GM12878 (cell line): ENCODE results near the gene MBOAT2. TPM values are rescaled to one million over a fixed set of nuclear protein-coding genes. Genes with fewer than 3 reads are reported as not detected.

Source experiments
- ATAC-seq: fragments of 200-7000 bp; cut with Tn5 transposase; 3 replicates; pipeline ENCODE4 v1.9.1; 2020; ENCODE audit warnings: mild to moderate bottlenecking, moderate library complexity
- BruUV-seq: library from RNA; stranded (reverse); fragments of 400-500 nt; replicated peaks from 2 replicates; lab custom pipeline; 2021; lab: Mats Ljungman, UMichigan
- CTCF ChIA-PET: fragments of 300-600 bp; sonication (Branson Sonifier 250); formaldehyde crosslinking; extraction: SDS; loops from one replicate; lab custom pipeline; 2021; ENCODE audit warnings: inconsistent platforms; lab: Yijun Ruan, JAX
- POLR2A ChIA-PET: fragments of 350-600 bp; formaldehyde crosslinking; extraction: SDS; loops from one replicate; lab custom pipeline; 2021; ENCODE audit warnings: inconsistent platforms; lab: Charles Lee
- RAD21 ChIA-PET: fragments of 300-600 bp; sonication (Branson Sonifier 250); formaldehyde crosslinking; loops from one replicate; lab custom pipeline; 2023; ENCODE audit warnings: antibody characterized with exemption; ENCODE audit not compliant: unreplicated experiment; lab: Charles Lee
- SMC1A ChIA-PET: fragments of 300-600 bp; sonication (Branson Sonifier 250); formaldehyde crosslinking; loops from one replicate; lab custom pipeline; 2023; ENCODE audit not compliant: unreplicated experiment, uncharacterized antibody; lab: Charles Lee
- DNase-seq: peaks from one replicate; pipeline ENCODE4 v3.0.0-alpha.2; 2011; ENCODE audit warnings: low read depth, low spot score
- FAIRE-seq: peaks from 3 replicates; lab custom pipeline; 2011; peaks lifted over from hg19 to GRCh38; lab: Jason Lieb, UNC
- H2AFZ ChIP-seq: 2 replicates; pipeline ENCODE4 v1.6.0; 2011; ENCODE audit warnings: low read depth, low read length, control low read depth; ENCODE audit not compliant: control insufficient read depth
- H3K27ac ChIP-seq: 2 replicates; pipeline ENCODE4 v1.5.1; 2011; ENCODE audit warnings: control low read depth; ENCODE audit not compliant: control insufficient read depth, insufficient read depth
- H3K27me3 ChIP-seq, 2 experiments: replicated peaks in 1 of 2; 2 replicates each; pipeline versions ENCODE4 v1.6.0 to v1.6.1; 2011; ENCODE audit warnings: low read length in 1 of 2; ENCODE audit not compliant: control insufficient read depth in 2 of 2, insufficient read depth in 2 of 2
- H3K36me3 ChIP-seq, 2 experiments: 2 replicates each; pipeline ENCODE4 v1.5.1; 2011; ENCODE audit warnings: low read length in 1 of 2; ENCODE audit not compliant: control insufficient read depth in 2 of 2, insufficient read depth in 2 of 2
- H3K4me1 ChIP-seq: 2 replicates; pipeline ENCODE4 v1.6.1; 2011; ENCODE audit warnings: mild to moderate bottlenecking, low read length, moderate library complexity, mixed read lengths; ENCODE audit not compliant: control insufficient read depth, insufficient read depth
- H3K4me2 ChIP-seq: 2 replicates; pipeline ENCODE4 v1.6.0; 2011; ENCODE audit warnings: control low read depth; ENCODE audit not compliant: control insufficient read depth, insufficient read depth
- H3K4me3 ChIP-seq: fragments of 200-600 bp; sonication (generic); 2 replicates; pipeline ENCODE4 v1.5.1; 2016
- H3K79me2 ChIP-seq: 2 replicates; pipeline ENCODE4 v1.6.0; 2011; ENCODE audit warnings: low read length; ENCODE audit not compliant: control insufficient read depth, insufficient read depth
- H3K9ac ChIP-seq: 2 replicates; pipeline ENCODE4 v1.8.0; 2011; ENCODE audit warnings: low read length, control low read depth, mixed read lengths; ENCODE audit not compliant: control insufficient read depth, insufficient read depth
- H3K9me3 ChIP-seq: replicated peaks from 3 replicates; pipeline ENCODE4 v1.5.1; 2011; ENCODE audit warnings: mild to moderate bottlenecking, low read length; ENCODE audit not compliant: control insufficient read depth, insufficient read depth
- H4K20me1 ChIP-seq: 2 replicates; pipeline ENCODE4 v1.6.0; 2011; ENCODE audit not compliant: control insufficient read depth, insufficient read depth
- ATF7 ChIP-seq: fragments of 450-650 bp; IDR thresholded peaks from 2 replicates; pipeline ENCODE4 v1.6.1; 2016; ENCODE audit warnings: low read depth, mild to moderate bottlenecking
- CHD4 ChIP-seq: fragments of 200-600 bp; sonication (generic); IDR thresholded peaks from 2 replicates; pipeline ENCODE4 v1.6.1; 2016; ENCODE audit warnings: mild to moderate bottlenecking
- DPF2 ChIP-seq: fragments of 450-650 bp; IDR thresholded peaks from 2 replicates; pipeline ENCODE4 v1.6.1; 2017; ENCODE audit warnings: mild to moderate bottlenecking
- ELK1 ChIP-seq: IDR thresholded peaks from 2 replicates; pipeline ENCODE4 v1.6.1; 2012; ENCODE audit warnings: low read depth, low read length, improper control_type of control experiment
- FOXM1 ChIP-seq: IDR thresholded peaks from 2 replicates; pipeline ENCODE4 v1.6.1; 2012; ENCODE audit warnings: low read depth, mild to moderate bottlenecking, inconsistent platforms, low read length, moderate library complexity
- GATAD2B ChIP-seq: fragments of 450-650 bp; conservative IDR thresholded peaks from 2 replicates; pipeline ENCODE4 v1.6.1; 2017; ENCODE audit warnings: low read depth, mild to moderate bottlenecking, moderate library complexity
- HDAC6 ChIP-seq: fragments of 200-600 bp; sonication (generic); IDR thresholded peaks from one replicate; pipeline ENCODE4 v1.8.0; 2017; ENCODE audit warnings: antibody characterized with exemption; ENCODE audit not compliant: unreplicated experiment
- MTA2 ChIP-seq: fragments of 450-650 bp; IDR thresholded peaks from 2 replicates; pipeline ENCODE4 v1.6.1; 2016; ENCODE audit warnings: low read depth, mild to moderate bottlenecking, moderate library complexity
- MTA3 ChIP-seq: IDR thresholded peaks from 2 replicates; pipeline ENCODE4 v1.6.1; 2012; ENCODE audit warnings: low read length, inconsistent platforms, borderline replicate concordance
- POLR2AphosphoS5 ChIP-seq: IDR thresholded peaks from 2 replicates; pipeline ENCODE4 v1.6.1; 2011; ENCODE audit warnings: mild to moderate bottlenecking, low read length, inconsistent platforms
- WGBS: methylation state at CpG from one replicate; pipeline ENCODE4 v1.1.6; 2016; ENCODE audit warnings: low lambda C conversion rate; ENCODE audit not compliant: insufficient replicate concordance, insufficient coverage; ENCODE audit errors: missing lambda C conversion rate; 5-methylcytosine and 5-hydroxymethylcytosine counted together
- in situ Hi-C: fragments of 300-500 bp; cut with MboI; formaldehyde crosslinking; loops from 9 replicates; pipeline ENCODE4 v1.14.3; 2018; ENCODE audit warnings: mixed read lengths
- intact Hi-C: fragments of 100-400 bp; cut with micrococcal nuclease; formaldehyde crosslinking; loops from one replicate; pipeline ENCODE4 v1.14.2; 2022; ENCODE audit not compliant: unreplicated experiment
- polyA plus RNA-seq, 11 experiments: library from polyadenylated mRNA; depleted of rRNA in 4 of 11; unstranded in 6 of 11; stranded (reverse) in 5 of 11; fragments of >200 nt; fragmentation: Nextera tagmentation in 4 of 11; fragmentation: Illumina TruSeq in 1 of 11; extraction: Ambion mirVana in 4 of 11; extraction: Trizol in 1 of 11; gene quantifications; 1 replicate in 1 of 11; 2 replicates in 10 of 11; pipeline versions ENCODE4 v1.2.1 to v1.2.3, GENCODE V29; 2011 to 2016; ENCODE audit warnings: inconsistent platforms in 2 of 11, missing spikeins in 2 of 11, low read depth in 1 of 11
- total RNA-seq, 4 experiments: library from RNA; depleted of rRNA in 3 of 4; stranded (reverse); fragments of >200 nt in 3 of 4; fragmentation: Illumina TruSeq in 1 of 4; extraction: Trizol in 1 of 4; gene quantifications; 2 replicates each; pipeline versions ENCODE4 v1.2.1 to v1.2.3, GENCODE V29; 2013 to 2021

MBOAT2 gene
- total and polyA plus RNA-seq, 10 of the 15 experiments (the other 5 are each of a cell fraction or from before 2014, with no cell fraction given), result 0.08 to 40.6 (median 1.8) TPM

GRCh38 chr2:8877894-8878293, 125.6 kb downstream of the MBOAT2 start:
- TF ChIP-seq CHD4 (no peak), ATF7 (no peak), FOXM1 (no peak), GATAD2B (no peak), ELK1 (no peak), MTA2 (no peak), HDAC6 (no peak), POLR2AphosphoS5 (no peak), DPF2 (no peak), MTA3 (no peak)
- Histone ChIP-seq H3K4me2 (no peak overlapping the region), H3K27ac (no peak overlapping the region), H4K20me1 (no peaks in the 10 kb centered on the region), H3K27me3 (no peaks in the 10 kb centered on the region), H3K4me3 (no peak overlapping the region), H3K9ac (no peak overlapping the region), H3K36me3 (no peaks in the 10 kb centered on the region), H2AFZ (no peak overlapping the region), H3K79me2 (no peaks in the 10 kb centered on the region), H3K9me3 (no peaks in the 10 kb centered on the region), H3K4me1 (peaks cover 10% of the 10 kb centered on the region; the same call in 1 of the 2 replicates)
- RAD21 ChIA-PET, result interaction anchor here (1.6 to 2.1 kb wide), 2 partner anchors 107 to 215 kb away, joined by 6 to 8 read pairs; no protein-coding TSS in a partner anchor
- CTCF ChIA-PET, result interaction anchor here (0.9 to 1.7 kb wide), 5 partner anchors 15 to 262 kb away, joined by 3 to 5 read pairs (median 4); no protein-coding TSS in a partner anchor
- POLR2A ChIA-PET, result no interaction called here
- 72% methylated on average over 4 of the region's 4 CpGs for WGBS
- intact Hi-C loops (no loop called here), in situ Hi-C loops (no loop called here)
- FAIRE-seq (no peak), ATAC-seq (no peak), DNase-seq (no peak)
- SMC1A ChIA-PET, result interaction anchor here (0.7 to 1.5 kb wide), 7 partner anchors 27 to 238 kb away, joined by 3 to 7 read pairs (median 3); no protein-coding TSS in a partner anchor
- BruUV-seq, result no TSS peak
